Measurements from ENCODE around the gene ZNF827.

DNA sequence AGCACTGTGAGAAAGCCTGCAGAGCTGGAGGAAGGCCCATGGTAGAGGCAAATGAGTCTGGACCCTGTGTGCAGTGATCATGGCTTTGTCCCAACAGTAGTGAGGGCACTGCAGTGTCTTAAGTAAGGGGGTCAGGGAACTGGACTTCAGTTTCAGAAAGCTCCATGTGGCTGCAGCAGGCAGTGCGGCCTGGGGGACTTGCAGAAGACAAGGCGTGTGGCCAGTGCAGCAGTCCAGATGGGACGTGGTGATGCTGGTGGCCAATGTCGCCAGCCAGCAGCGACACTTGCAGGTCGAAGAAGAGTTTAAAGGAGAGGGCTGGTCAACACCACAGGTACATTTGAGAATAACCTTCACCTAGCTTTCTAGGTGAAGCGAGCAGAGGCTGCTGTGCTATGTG, 113.4 kb downstream of the ZNF827 start:
- no peak for TF ChIP-seq HNF4G (IDR thresholded peaks at IDR 0.05; ENCODE audit: borderline replicate concordance, low read depth, low read length)
- no peak for TF ChIP-seq HNF4G (CRISPR knock-in tag; IDR thresholded peaks at IDR 0.05; ENCODE audit: borderline replicate concordance, low read depth)
- TF ChIP-seq ARID3A (IDR thresholded peaks at IDR 0.05; ENCODE audit: low read depth, low read length): no peak
- TF ChIP-seq CBFB (CRISPR knock-in tag; IDR thresholded peaks at IDR 0.05): no peak
- TF ChIP-seq, protein P1, sequence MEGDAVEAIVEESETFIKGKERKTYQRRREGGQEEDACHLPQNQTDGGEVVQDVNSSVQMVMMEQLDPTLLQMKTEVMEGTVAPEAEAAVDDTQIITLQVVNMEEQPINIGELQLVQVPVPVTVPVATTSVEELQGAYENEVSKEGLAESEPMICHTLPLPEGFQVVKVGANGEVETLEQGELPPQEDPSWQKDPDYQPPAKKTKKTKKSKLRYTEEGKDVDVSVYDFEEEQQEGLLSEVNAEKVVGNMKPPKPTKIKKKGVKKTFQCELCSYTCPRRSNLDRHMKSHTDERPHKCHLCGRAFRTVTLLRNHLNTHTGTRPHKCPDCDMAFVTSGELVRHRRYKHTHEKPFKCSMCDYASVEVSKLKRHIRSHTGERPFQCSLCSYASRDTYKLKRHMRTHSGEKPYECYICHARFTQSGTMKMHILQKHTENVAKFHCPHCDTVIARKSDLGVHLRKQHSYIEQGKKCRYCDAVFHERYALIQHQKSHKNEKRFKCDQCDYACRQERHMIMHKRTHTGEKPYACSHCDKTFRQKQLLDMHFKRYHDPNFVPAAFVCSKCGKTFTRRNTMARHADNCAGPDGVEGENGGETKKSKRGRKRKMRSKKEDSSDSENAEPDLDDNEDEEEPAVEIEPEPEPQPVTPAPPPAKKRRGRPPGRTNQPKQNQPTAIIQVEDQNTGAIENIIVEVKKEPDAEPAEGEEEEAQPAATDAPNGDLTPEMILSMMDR (CRISPR knock-in tag; IDR thresholded peaks at IDR 0.05): no peak
- TF ChIP-seq MAFK (conservative IDR thresholded peaks at IDR 0.05 in 1 of 2, IDR thresholded peaks at IDR 0.05 in 1 of 2; ENCODE audit: low read length in 2 of 2): no peak
- TF ChIP-seq NR0B2 (CRISPR knock-in tag; IDR thresholded peaks at IDR 0.05): no peak

All from HepG2 (cell line).